Measurements from ENCODE around the gene NTM. TPM values are rescaled to one million over a fixed set of nuclear protein-coding genes. Genes with fewer than 3 reads are reported as not detected.

NTM gene
- total RNA-seq, 1 experiment from 2014 or later = 16.4 TPM

DNA sequence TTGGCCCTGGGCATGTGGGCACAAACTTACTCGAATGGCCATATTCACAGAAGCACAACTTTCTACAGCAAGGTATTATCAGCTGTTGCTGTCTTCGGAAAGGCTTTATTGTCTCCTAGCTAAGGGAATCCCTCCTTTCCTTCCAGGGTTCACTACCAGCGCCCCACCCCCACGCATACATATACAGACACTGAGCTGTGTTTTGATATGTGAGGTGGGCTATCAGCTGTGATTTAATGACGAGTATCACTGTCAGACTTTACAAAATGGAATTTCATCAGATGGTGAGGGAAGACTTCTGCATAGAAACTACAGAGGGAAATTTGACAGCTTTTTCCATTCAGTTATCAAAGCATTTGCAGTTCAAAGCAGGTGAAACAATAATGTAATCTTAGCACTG is 730.2 kb downstream of the NTM start (continued):
- TF ChIP-seq, protein P1, sequence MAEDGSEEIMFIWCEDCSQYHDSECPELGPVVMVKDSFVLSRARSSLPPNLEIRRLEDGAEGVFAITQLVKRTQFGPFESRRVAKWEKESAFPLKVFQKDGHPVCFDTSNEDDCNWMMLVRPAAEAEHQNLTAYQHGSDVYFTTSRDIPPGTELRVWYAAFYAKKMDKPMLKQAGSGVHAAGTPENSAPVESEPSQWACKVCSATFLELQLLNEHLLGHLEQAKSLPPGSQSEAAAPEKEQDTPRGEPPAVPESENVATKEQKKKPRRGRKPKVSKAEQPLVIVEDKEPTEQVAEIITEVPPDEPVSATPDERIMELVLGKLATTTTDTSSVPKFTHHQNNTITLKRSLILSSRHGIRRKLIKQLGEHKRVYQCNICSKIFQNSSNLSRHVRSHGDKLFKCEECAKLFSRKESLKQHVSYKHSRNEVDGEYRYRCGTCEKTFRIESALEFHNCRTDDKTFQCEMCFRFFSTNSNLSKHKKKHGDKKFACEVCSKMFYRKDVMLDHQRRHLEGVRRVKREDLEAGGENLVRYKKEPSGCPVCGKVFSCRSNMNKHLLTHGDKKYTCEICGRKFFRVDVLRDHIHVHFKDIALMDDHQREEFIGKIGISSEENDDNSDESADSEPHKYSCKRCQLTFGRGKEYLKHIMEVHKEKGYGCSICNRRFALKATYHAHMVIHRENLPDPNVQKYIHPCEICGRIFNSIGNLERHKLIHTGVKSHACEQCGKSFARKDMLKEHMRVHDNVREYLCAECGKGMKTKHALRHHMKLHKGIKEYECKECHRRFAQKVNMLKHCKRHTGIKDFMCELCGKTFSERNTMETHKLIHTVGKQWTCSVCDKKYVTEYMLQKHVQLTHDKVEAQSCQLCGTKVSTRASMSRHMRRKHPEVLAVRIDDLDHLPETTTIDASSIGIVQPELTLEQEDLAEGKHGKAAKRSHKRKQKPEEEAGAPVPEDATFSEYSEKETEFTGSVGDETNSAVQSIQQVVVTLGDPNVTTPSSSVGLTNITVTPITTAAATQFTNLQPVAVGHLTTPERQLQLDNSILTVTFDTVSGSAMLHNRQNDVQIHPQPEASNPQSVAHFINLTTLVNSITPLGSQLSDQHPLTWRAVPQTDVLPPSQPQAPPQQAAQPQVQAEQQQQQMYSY (CRISPR knock-in tag; IDR thresholded peaks at IDR 0.05) = no peak
- TF ChIP-seq NR3C1 (CRISPR knock-in tag; conservative IDR thresholded peaks at IDR 0.05; ENCODE audit: low read depth) (no peak), USF2 (CRISPR knock-in tag; IDR thresholded peaks at IDR 0.05) (no peak)

GRCh38 chr11:132101881-132102280 is 731.5 kb downstream of the NTM start:
- Mint-ChIP-seq H3K27ac (no peak overlapping the region; the same call in 1 of the 2 replicates), H3K9me3 (peaks cover 4% of the 10 kb centered on the region; the same call in 1 of the 2 replicates), H3K4me1 (peaks cover 49% of the 10 kb centered on the region), H3K36me3 (no peaks in the 10 kb centered on the region), H3K4me3 (no peak overlapping the region), H3K27me3 (ENCODE audit: low read depth) (no peaks in the 10 kb centered on the region)
- no peak for TF ChIP-seq CBFB (CRISPR knock-in tag; IDR thresholded peaks at IDR 0.05; ENCODE audit: low read depth)
- TF ChIP-seq STAT6 (CRISPR knock-in tag; conservative IDR thresholded peaks at IDR 0.05; ENCODE audit: low read depth) = no peak
- no peak for TF ChIP-seq ZNF219 (CRISPR knock-in tag; IDR thresholded peaks at IDR 0.05; ENCODE audit: borderline replicate concordance)
- ATAC-seq (no peak), DNase-seq (ENCODE audit: low spot score) (no peak)
- ChIA-PET POLR2A (no interaction called here), CTCF (interaction anchor here (0.8 to 2.7 kb wide), 4 partner anchors 25 to 407 kb away, joined by 3 to 10 read pairs (median 3); no protein-coding TSS in a partner anchor)

- H3K4me1 Mint-ChIP-seq = peaks cover 49% of the 10 kb centered on the region
- DNase-seq (ENCODE audit: low spot score) = no peak
- no peak overlapping the region for H3K27ac Mint-ChIP-seq
- no peaks in the 10 kb centered on the region for H3K27me3 Mint-ChIP-seq (ENCODE audit: low read depth)
- peaks cover 5% of the 10 kb centered on the region; the same call in 1 of the 2 replicates for H3K9me3 Mint-ChIP-seq
- no peak overlapping the region for H3K4me3 Mint-ChIP-seq
- no peaks in the 10 kb centered on the region for H3K36me3 Mint-ChIP-seq
- ChIA-PET POLR2A (no interaction called here), CTCF (interaction anchor here (2.7 kb wide), 1 partner anchor 24 kb away, joined by 10 read pairs; no protein-coding TSS in a partner anchor)
- ATAC-seq = peak; percentile 18
- no peak for TF ChIP-seq ESRRA (CRISPR knock-in tag; IDR thresholded peaks at IDR 0.05; ENCODE audit: borderline replicate concordance)
- TF ChIP-seq, protein P2, sequence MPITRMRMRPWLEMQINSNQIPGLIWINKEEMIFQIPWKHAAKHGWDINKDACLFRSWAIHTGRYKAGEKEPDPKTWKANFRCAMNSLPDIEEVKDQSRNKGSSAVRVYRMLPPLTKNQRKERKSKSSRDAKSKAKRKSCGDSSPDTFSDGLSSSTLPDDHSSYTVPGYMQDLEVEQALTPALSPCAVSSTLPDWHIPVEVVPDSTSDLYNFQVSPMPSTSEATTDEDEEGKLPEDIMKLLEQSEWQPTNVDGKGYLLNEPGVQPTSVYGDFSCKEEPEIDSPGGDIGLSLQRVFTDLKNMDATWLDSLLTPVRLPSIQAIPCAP (CRISPR knock-in tag; IDR thresholded peaks at IDR 0.05) = no peak
- no peak for TF ChIP-seq NFE2L1 (CRISPR knock-in tag; IDR thresholded peaks at IDR 0.05)
- no peak for TF ChIP-seq ZNF121 (CRISPR knock-in tag; IDR thresholded peaks at IDR 0.05)
- no peak for TF ChIP-seq ZNF232 (CRISPR knock-in tag; IDR thresholded peaks at IDR 0.05)
- TF ChIP-seq, protein P3, sequence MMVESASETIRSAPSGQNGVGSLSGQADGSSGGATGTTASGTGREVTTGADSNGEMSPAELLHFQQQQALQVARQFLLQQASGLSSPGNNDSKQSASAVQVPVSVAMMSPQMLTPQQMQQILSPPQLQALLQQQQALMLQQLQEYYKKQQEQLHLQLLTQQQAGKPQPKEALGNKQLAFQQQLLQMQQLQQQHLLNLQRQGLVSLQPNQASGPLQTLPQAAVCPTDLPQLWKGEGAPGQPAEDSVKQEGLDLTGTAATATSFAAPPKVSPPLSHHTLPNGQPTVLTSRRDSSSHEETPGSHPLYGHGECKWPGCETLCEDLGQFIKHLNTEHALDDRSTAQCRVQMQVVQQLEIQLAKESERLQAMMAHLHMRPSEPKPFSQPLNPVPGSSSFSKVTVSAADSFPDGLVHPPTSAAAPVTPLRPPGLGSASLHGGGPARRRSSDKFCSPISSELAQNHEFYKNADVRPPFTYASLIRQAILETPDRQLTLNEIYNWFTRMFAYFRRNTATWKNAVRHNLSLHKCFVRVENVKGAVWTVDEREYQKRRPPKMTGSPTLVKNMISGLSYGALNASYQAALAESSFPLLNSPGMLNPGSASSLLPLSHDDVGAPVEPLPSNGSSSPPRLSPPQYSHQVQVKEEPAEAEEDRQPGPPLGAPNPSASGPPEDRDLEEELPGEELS (CRISPR knock-in tag; IDR thresholded peaks at IDR 0.05) = no peak
- no peak for TF ChIP-seq ZNF416 (CRISPR knock-in tag; IDR thresholded peaks at IDR 0.05)
- no peak for TF ChIP-seq ZNF263 (CRISPR knock-in tag; IDR thresholded peaks at IDR 0.05; ENCODE audit: low read depth)
- no peak for TF ChIP-seq ATF6 (CRISPR knock-in tag; IDR thresholded peaks at IDR 0.05)
- TF ChIP-seq FOXJ3 (CRISPR knock-in tag; IDR thresholded peaks at IDR 0.05; ENCODE audit: borderline replicate concordance) = no peak
- no peak for TF ChIP-seq STAT6 (CRISPR knock-in tag; conservative IDR thresholded peaks at IDR 0.05; ENCODE audit: low read depth)
Measured at GRCh38 chr11:132103021-132103420, 732.6 kb downstream of the NTM start.
